HEK293T (cell line): ENCODE measurements around the gene KMT5B.

Experiments used
- CTCF ChIA-PET: fragments of 350-600 bp; formaldehyde crosslinking; extraction: SDS; loops from one replicate; lab custom pipeline; 2021; ENCODE audit warnings: antibody characterized with exemption, inconsistent platforms; lab: Yijun Ruan, JAX
- POLR2A ChIA-PET: fragments of 350-600 bp; formaldehyde crosslinking; extraction: SDS; loops from one replicate; lab custom pipeline; 2020; ENCODE audit warnings: antibody characterized with exemption, inconsistent platforms; lab: Yijun Ruan, JAX
- DNase-seq: peaks from one replicate; pipeline ENCODE4 v3.0.0; 2012; ENCODE audit warnings: mixed read lengths; ENCODE audit errors: extremely low spot score
- ARNT ChIP-seq: fragments of 450-650 bp; IDR thresholded peaks from 2 replicates; pipeline ENCODE4 v1.6.1; 2017; ENCODE audit warnings: mild to moderate bottlenecking
- BHLHE40 ChIP-seq: fragments of 450-650 bp; IDR thresholded peaks from 2 replicates; pipeline ENCODE4 v1.6.1; 2016; ENCODE audit warnings: mild to moderate bottlenecking, moderate library complexity, borderline replicate concordance
- CTBP1 ChIP-seq: fragments of 450-650 bp; IDR thresholded peaks from 2 replicates; pipeline ENCODE4 v1.6.1; 2016; ENCODE audit warnings: borderline replicate concordance
- ELF4 ChIP-seq: fragments of 450-650 bp; IDR thresholded peaks from 2 replicates; pipeline ENCODE4 v1.6.1; 2017; ENCODE audit warnings: antibody characterized with exemption
- FOXA1 ChIP-seq: fragments of 450-650 bp; IDR thresholded peaks from 2 replicates; pipeline ENCODE4 v1.6.1; 2016; ENCODE audit warnings: mild to moderate bottlenecking
- FOXK2 ChIP-seq: fragments of 450-650 bp; IDR thresholded peaks from 2 replicates; pipeline ENCODE4 v1.6.1; 2016; ENCODE audit warnings: mild to moderate bottlenecking
- FOXM1 ChIP-seq: fragments of 450-650 bp; IDR thresholded peaks from 2 replicates; pipeline ENCODE4 v1.6.1; 2017; ENCODE audit warnings: mild to moderate bottlenecking, borderline replicate concordance
- HDGF ChIP-seq: fragments of 450-650 bp; IDR thresholded peaks from 2 replicates; pipeline ENCODE4 v1.6.1; 2017; ENCODE audit warnings: antibody characterized with exemption, borderline replicate concordance
- L3MBTL2 ChIP-seq: fragments of 450-650 bp; conservative IDR thresholded peaks from 2 replicates; pipeline ENCODE4 v1.6.1; 2016; ENCODE audit warnings: mild to moderate bottlenecking
- LEF1 ChIP-seq: fragments of 450-650 bp; IDR thresholded peaks from 2 replicates; pipeline ENCODE4 v1.6.1; 2017; ENCODE audit warnings: mild to moderate bottlenecking, borderline replicate concordance
- NFRKB ChIP-seq: fragments of 450-650 bp; IDR thresholded peaks from 2 replicates; pipeline ENCODE4 v1.6.1; 2016; ENCODE audit warnings: mild to moderate bottlenecking, moderate library complexity
- PKNOX1 ChIP-seq: fragments of 450-650 bp; IDR thresholded peaks from 2 replicates; pipeline ENCODE4 v1.6.1; 2016
- SP1 ChIP-seq: fragments of 450-650 bp; IDR thresholded peaks from 2 replicates; pipeline ENCODE4 v1.6.1; 2017
- SUZ12 ChIP-seq: fragments of 450-650 bp; IDR thresholded peaks from 2 replicates; pipeline ENCODE4 v1.6.1; 2016; ENCODE audit warnings: mild to moderate bottlenecking
- TARDBP ChIP-seq: fragments of 450-650 bp; IDR thresholded peaks from 2 replicates; pipeline ENCODE4 v1.6.1; 2016
- ZNF384 ChIP-seq: fragments of 450-650 bp; IDR thresholded peaks from 2 replicates; pipeline ENCODE4 v1.6.1; 2016

KMT5B gene

GRCh38 chr11:68121067-68121899 lies 91.8 kb downstream of the KMT5B start, which contains the start of gene CHKA:
TSS of gene CHKA (minus strand) at chr11:68121388. CDS start at chr11:68121177, 211 bp downstream.
- no peak for TF ChIP-seq L3MBTL2
- TF ChIP-seq FOXK2 = no peak
- TF ChIP-seq LEF1 = no peak
- TF ChIP-seq ELF4 = no peak
- TF ChIP-seq TARDBP = no peak
- no peak for TF ChIP-seq NFRKB
- no peak for TF ChIP-seq SUZ12
- ChIA-PET POLR2A (interaction anchor here (1.3 kb wide), 1 partner anchor 13 kb away, joined by 4 read pairs; no protein-coding TSS in a partner anchor), CTCF (no interaction called here)
- peak; percentile 95 for DNase-seq

DNA sequence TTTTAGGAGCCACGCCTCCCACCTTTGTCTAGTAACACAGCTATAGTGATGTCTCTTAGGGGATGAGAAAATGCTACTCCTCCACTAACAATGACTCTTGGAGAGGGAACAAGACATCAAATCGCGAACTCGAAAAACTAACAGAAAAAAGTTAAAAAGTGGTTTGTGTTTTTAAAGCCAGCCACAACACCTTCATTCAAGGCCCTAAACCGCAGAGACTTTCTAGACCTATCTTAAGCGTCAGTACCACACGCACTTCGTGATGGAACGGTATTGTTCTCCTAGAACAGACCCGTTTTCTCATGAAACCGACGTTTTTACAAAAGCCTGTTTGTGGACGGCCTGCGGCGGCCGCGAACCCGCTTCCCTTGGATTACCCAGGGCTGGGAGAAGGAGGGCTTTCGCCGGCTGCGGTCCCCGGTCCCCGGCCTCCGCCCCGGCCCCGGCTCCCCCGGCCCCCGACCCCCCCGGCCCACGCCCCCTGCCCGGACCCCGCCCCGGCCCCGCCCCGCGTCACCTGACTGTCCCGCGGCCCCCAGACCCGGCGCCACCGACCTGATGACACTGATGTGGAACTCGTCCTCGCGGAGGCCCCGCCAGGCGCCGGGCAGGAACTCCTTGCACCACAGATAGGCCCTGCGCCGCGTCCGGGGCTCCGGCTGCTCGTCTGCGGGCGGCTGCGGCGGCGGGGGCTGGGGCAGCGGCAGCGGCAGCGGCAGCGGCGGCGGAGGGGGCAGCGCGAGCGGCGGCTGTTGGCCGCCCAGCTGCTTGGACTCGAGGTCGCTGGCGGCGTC lies 92.6 kb downstream of the KMT5B start:
- CTCF ChIA-PET = no interaction called here
- POLR2A ChIA-PET = interaction anchor here (1.3 kb wide), 1 partner anchor 12 kb away, joined by 4 read pairs; no protein-coding TSS in a partner anchor
- TF ChIP-seq ZNF384 (0 out of 2 replicates have a peak, but pooled peaks have one; percentile 21), HDGF (no peak), SP1 (no peak)
- DNase-seq = peak; percentile 39

DNA sequence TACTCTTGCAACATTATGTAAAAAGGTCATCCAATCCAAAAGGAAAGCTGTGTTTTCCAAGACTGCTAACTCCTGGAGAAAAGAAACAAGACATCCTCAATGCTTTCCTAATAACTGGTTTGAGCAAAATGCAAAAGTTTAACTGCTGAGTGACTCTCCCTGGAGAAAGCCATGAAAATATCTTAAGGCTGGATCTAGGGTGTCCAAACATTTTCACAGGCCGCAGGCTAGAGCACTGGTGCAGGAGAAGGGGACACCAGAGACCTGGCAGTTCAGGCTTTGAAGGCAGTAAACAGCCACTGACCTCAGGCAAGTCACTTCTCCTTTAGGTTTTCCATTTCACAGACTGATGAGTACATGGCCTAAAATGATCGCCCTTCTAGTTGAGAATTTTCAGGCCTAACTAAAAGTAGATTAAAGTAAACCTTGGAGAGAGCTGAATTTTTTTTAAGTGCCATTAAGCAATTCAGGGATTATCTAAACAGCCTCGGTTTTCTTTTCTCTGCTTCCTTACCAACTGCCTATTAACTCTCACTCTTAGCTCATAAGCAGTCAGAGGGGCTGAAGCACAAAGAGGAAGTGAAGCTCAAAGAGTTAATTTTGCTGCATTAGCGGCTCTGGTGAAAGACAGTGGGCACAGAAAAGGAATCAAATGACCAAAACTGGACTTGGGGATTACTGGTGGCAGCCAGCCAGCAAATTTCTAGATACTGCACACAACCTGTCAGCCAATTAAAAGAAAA lies 94.2 kb downstream of the KMT5B start:
- TF ChIP-seq CTBP1 (no peak), ZNF384 (no peak), ELF4 (no peak), TARDBP (no peak), FOXK2 (no peak), NFRKB (no peak), L3MBTL2 (no peak), HDGF (no peak), SP1 (no peak), BHLHE40 (no peak), PKNOX1 (no peak), LEF1 (no peak), SUZ12 (no peak), ARNT (no peak), FOXM1 (no peak), FOXA1 (no peak)
- POLR2A ChIA-PET = interaction anchor here (0.9 to 1.4 kb wide), 2 partner anchors 12 to 19 kb away, joined by 3 to 8 read pairs; no protein-coding TSS in a partner anchor
- no peak for DNase-seq
- CTCF ChIA-PET = no interaction called here

GRCh38 chr11:68117853-68118470 lies 95.1 kb downstream of the KMT5B start:
- CTCF ChIA-PET = interaction anchor here (0.6 kb wide), 1 partner anchor 267 kb away, joined by 3 read pairs; no protein-coding TSS in a partner anchor
- POLR2A ChIA-PET = interaction anchor here (0.9 to 1.4 kb wide), 3 partner anchors 11 to 29 kb away, joined by 3 to 8 read pairs (median 3); no protein-coding TSS in a partner anchor
- TF ChIP-seq BHLHE40 = no peak
- TF ChIP-seq HDGF = no peak
- TF ChIP-seq NFRKB = no peak
- no peak for TF ChIP-seq ZNF384
- TF ChIP-seq CTBP1 = no peak
- no peak for TF ChIP-seq LEF1
- TF ChIP-seq FOXM1 = no peak
- no peak for TF ChIP-seq ELF4
- TF ChIP-seq PKNOX1 = no peak
- TF ChIP-seq ARNT = no peak
- TF ChIP-seq FOXK2 = no peak
- TF ChIP-seq L3MBTL2 = no peak
- no peak for TF ChIP-seq TARDBP
- TF ChIP-seq FOXA1 = no peak
- no peak for TF ChIP-seq SP1
- TF ChIP-seq SUZ12 = no peak
- DNase-seq = no peak

DNA sequence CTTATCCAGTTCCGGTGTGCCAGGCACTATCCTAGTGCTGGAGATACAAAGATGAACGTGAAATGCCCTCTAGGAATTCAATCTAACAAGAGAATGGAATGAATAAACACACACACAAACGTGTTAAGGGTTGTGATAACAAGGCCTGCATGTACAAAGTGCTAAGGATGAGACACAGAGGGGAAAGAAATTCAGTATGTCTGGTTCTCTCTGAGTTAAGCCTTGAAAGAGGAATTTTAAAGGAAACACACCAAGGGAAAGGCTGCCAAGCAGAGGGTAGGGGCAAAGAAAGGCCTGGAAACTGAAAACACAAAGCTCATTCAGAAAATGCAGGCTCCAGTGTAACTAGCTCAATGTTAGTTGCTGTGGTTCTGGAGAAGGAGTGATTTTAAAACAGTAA lies 96.1 kb downstream of the KMT5B start:
- no peak for TF ChIP-seq FOXA1
- TF ChIP-seq ZNF384 = no peak
- TF ChIP-seq TARDBP = no peak
- no peak for TF ChIP-seq ARNT
- no peak for TF ChIP-seq NFRKB
- TF ChIP-seq CTBP1 = no peak
- no peak for TF ChIP-seq HDGF
- no peak for TF ChIP-seq LEF1
- TF ChIP-seq SP1 = no peak
- no peak for TF ChIP-seq L3MBTL2
- TF ChIP-seq PKNOX1 = no peak
- ChIA-PET POLR2A (no interaction called here), CTCF (interaction anchor here (0.6 kb wide), 1 partner anchor 77 kb away, joined by 3 read pairs; no protein-coding TSS in a partner anchor)
- no peak for DNase-seq
